Melanocyte of skin (primary cell): ENCODE data around the gene SIGLEC9. TPM values are rescaled to one million over a fixed set of nuclear protein-coding genes. Genes with fewer than 3 reads are reported as not detected.

Experiments used
- total RNA-seq, 2 donors: library from RNA; depleted of rRNA; stranded (reverse); fragments of >200 nt; gene quantifications; 2 replicates each; pipeline ENCODE4 v1.2.3, GENCODE V29; 2012

Gene SIGLEC9
- total RNA-seq = not detected

DNA sequence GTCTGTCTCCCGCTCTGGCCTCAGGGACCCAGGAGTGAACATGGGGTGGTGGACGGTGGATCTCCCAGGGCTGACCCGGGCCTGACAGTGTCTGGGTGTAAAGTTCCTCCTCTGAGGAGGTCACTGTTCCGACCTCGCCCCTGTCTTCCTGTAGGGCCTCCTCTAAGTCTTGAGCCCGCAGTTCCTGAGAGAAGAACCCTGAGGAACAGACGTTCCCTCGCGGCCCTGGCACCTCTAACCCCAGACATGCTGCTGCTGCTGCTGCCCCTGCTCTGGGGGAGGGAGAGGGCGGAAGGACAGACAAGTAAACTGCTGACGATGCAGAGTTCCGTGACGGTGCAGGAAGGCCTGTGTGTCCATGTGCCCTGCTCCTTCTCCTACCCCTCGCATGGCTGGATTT is at the start of gene SIGLEC9:
Gene SIGLEC9, plus strand, starts transcription at position 178 of the 400 bp plus-strand sequence. Its CDS starts 69 bp downstream, at position 247.

DNA sequence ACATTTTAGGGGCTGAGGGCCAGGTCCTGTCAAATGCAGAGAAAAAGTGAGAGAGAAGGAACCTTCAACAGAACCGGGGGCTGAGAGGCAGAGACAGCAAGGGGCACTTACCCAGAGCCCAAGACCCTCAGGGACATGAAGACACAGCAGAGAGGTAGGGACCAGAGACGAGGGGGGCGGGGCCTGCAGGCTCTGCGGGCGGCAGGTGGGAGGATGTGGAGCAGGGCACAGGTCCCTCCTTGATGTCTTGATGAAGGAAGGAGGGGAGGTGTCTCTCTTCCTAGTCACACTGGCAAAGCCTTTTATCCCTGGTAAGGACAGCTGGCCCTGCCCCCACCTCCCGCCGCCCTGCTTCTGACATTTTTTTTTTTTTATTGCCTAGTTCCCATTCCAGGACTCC is 42.1 kb upstream of the SIGLEC9 start, which contains the start of gene KLK14:
Gene KLK14, minus strand, starts transcription at position 277 of the 400 bp plus-strand sequence. Its CDS starts 273 bp downstream, at position 4.

GRCh38 chr19:51108066-51108804 is 16.5 kb upstream of the SIGLEC9 start, which contains the start of gene CTU1:
CTU1 (minus strand) TSS chr19:51108409; CDS start chr19:51104569, 3,840 bp downstream.

GRCh38 chr19:51142119-51142518 is 17.4 kb downstream of the SIGLEC9 start, which contains the start of gene SIGLEC7:
SIGLEC7 (plus strand) TSS chr19:51142301; CDS start chr19:51142370, 69 bp downstream.

Other genes with a start within 250 kb of the SIGLEC9 start
- not detected for gene KLK4, start 213.5 kb upstream of the SIGLEC9 start, total RNA-seq
- gene KLK5, start 171.9 kb upstream of the SIGLEC9 start, total RNA-seq = not detected
- gene KLK6, start 155.3 kb upstream of the SIGLEC9 start, total RNA-seq = not detected
- gene KLK7, start 141.0 kb upstream of the SIGLEC9 start, total RNA-seq = not detected
- gene KLK8, start 123.3 kb upstream of the SIGLEC9 start, total RNA-seq = not detected
- gene KLK10, start 105.2 kb upstream of the SIGLEC9 start, total RNA-seq = under 1 TPM in 1 of 2 donors, not detected in 1; 0.69 TPM
- not detected for gene KLK11, start 98.3 kb upstream of the SIGLEC9 start, total RNA-seq
- not detected for gene KLK12, start 89.9 kb upstream of the SIGLEC9 start, total RNA-seq
- gene KLK13, start 59.8 kb upstream of the SIGLEC9 start, total RNA-seq = not detected
- gene KLK14, start 42.0 kb upstream of the SIGLEC9 start, total RNA-seq = under 1 TPM in 1 of 2 donors, not detected in 1; 0.33 TPM
- gene CTU1, start 16.5 kb upstream of the SIGLEC9 start, total RNA-seq = 1 to 10 TPM; 5.5 to 8.0 TPM
- gene SIGLEC7, start 17.4 kb downstream of the SIGLEC9 start, total RNA-seq = not detected
- not detected for gene CD33, start 100.2 kb downstream of the SIGLEC9 start, total RNA-seq
- not detected for gene SIGLECL1, start 126.2 kb downstream of the SIGLEC9 start, total RNA-seq
- not detected for gene IGLON5, start 186.7 kb downstream of the SIGLEC9 start, total RNA-seq
- 1 to 10 TPM; 2.1 to 3.7 TPM for gene VSIG10L, start 217.2 kb downstream of the SIGLEC9 start, total RNA-seq
- gene ETFB, start 241.5 kb downstream of the SIGLEC9 start, total RNA-seq = 100 to 1,000 TPM; 106 to 145 TPM
- not detected for gene CLDND2, start 244.1 kb downstream of the SIGLEC9 start, total RNA-seq
- gene NKG7, start 247.7 kb downstream of the SIGLEC9 start, total RNA-seq = not detected